Measurements from ENCODE around the gene AKAIN1. TPM values are rescaled to one million over a fixed set of nuclear protein-coding genes. Genes with fewer than 3 reads are reported as not detected.

Gene AKAIN1
- not detected in 2 replicates for total RNA-seq

GRCh38 chr18:5197032-5197434, at the start of gene AKAIN1:
Gene AKAIN1 (minus strand): TSS chr18:5197257. CDS start chr18:5197053, 204 bp downstream.
- no peak for DNase-seq

GRCh38 chr18:5244941-5245340, 47.9 kb upstream of the AKAIN1 start:
- POLR2A ChIA-PET = interaction anchor here (1.9 kb wide), 1 partner anchor 7 kb away, joined by 12 read pairs; no protein-coding TSS in a partner anchor
- no peak for TF ChIP-seq CTCF (IDR thresholded peaks at IDR 0.05)
- ATAC-seq (ENCODE audit: low read depth) (no peak), DNase-seq (no peak)
- intact Hi-C loops (cut with micrococcal nuclease) = no loop called here
- Mint-ChIP-seq H3K4me3 (no peak overlapping the region), H3K36me3 (ENCODE audit: low read depth) (peaks cover 43% of the 10 kb centered on the region), H3K27ac (no peak overlapping the region), H3K9me3 (no peaks in the 10 kb centered on the region), H3K4me1 (peaks cover 17% of the 10 kb centered on the region), H3K27me3 (no peaks in the 10 kb centered on the region)
- CTCF ChIA-PET = no interaction called here

More at GRCh38 chr18:5197032-5197434, at the start of gene AKAIN1:
- CTCF ChIA-PET = no interaction called here
- TF ChIP-seq CTCF (IDR thresholded peaks at IDR 0.05) = no peak
- H3K27me3 Mint-ChIP-seq = peaks cover 67% of the 10 kb centered on the region
- H3K4me3 Mint-ChIP-seq = no peak within 1 kb of the TSS
- H3K9me3 Mint-ChIP-seq = no peaks in the 10 kb centered on the region
- intact Hi-C loops (cut with micrococcal nuclease) = no loop called here
- H3K4me1 Mint-ChIP-seq = no peaks in the 10 kb centered on the region
- peak within 1 kb of the TSS; percentile 38 for H3K27ac Mint-ChIP-seq
- POLR2A ChIA-PET = no interaction called here
- peak; percentile 34 for ATAC-seq (ENCODE audit: low read depth)
- H3K36me3 Mint-ChIP-seq (ENCODE audit: low read depth) = no peaks in the 10 kb centered on the region

- no peak overlapping the region for H3K27ac Mint-ChIP-seq
- no peak for TF ChIP-seq CTCF (IDR thresholded peaks at IDR 0.05)
- intact Hi-C loops (cut with micrococcal nuclease) = loop anchor here (2.0 to 10.0 kb wide), 3 partner anchors 188 to 1175 kb away; partner anchors contain the start of gene L3MBTL4
- no peak for ATAC-seq (ENCODE audit: low read depth)
- peaks cover 40% of the 10 kb centered on the region for H3K4me1 Mint-ChIP-seq
- DNase-seq = no peak
- ChIA-PET CTCF (interaction anchor here (4.6 kb wide), 1 partner anchor 56 kb away, joined by 34 read pairs; the partner anchor contains the start of gene ZBTB14), POLR2A (interaction anchor here (7.3 kb wide), 1 partner anchor 56 kb away, joined by 195 read pairs; the partner anchor contains the start of gene ZBTB14)
- H3K4me3 Mint-ChIP-seq = peak overlapping the region; percentile 57
- peaks cover under 1% of the 10 kb centered on the region for H3K27me3 Mint-ChIP-seq
- no peaks in the 10 kb centered on the region for H3K9me3 Mint-ChIP-seq
- H3K36me3 Mint-ChIP-seq (ENCODE audit: low read depth) = peaks cover 55% of the 10 kb centered on the region
Observed at GRCh38 chr18:5239447-5239846, 42.4 kb upstream of the AKAIN1 start.

- no peak for DNase-seq
- Mint-ChIP-seq H3K4me3 (peak overlapping the region; percentile 96), H3K36me3 (ENCODE audit: low read depth) (peaks cover 45% of the 10 kb centered on the region), H3K27ac (peak overlapping the region; percentile 98), H3K27me3 (peaks cover 7% of the 10 kb centered on the region), H3K4me1 (peaks cover 40% of the 10 kb centered on the region), H3K9me3 (no peaks in the 10 kb centered on the region)
- no peak for TF ChIP-seq CTCF (IDR thresholded peaks at IDR 0.05)
- ATAC-seq (ENCODE audit: low read depth) = peak; percentile 43
- ChIA-PET CTCF (interaction anchor here (4.6 kb wide), 1 partner anchor 57 kb away, joined by 34 read pairs; the partner anchor contains the start of gene ZBTB14), POLR2A (interaction anchor here (1.5 to 7.3 kb wide), 4 partner anchors 8 to 72 kb away, joined by 3 to 195 read pairs (median 9); partner anchors contain the start of gene ZBTB14)
- intact Hi-C loops (cut with micrococcal nuclease) = loop anchor here (1.0 to 10.0 kb wide), 5 partner anchors 58 to 1176 kb away; partner anchors contain the start of gene L3MBTL4
Observed at GRCh38 chr18:5238371-5238976, 41.4 kb upstream of the AKAIN1 start.

GRCh38 chr18:5237723-5238370, 40.8 kb upstream of the AKAIN1 start:
- H3K9me3 Mint-ChIP-seq = no peaks in the 10 kb centered on the region
- DNase-seq (peak; percentile 95), ATAC-seq (ENCODE audit: low read depth) (peak; percentile 92)
- intact Hi-C loops (cut with micrococcal nuclease) = loop anchor here (1.0 to 10.0 kb wide), 6 partner anchors 58 to 1177 kb away; partner anchors contain the start of gene L3MBTL4
- ChIA-PET POLR2A (interaction anchor here (0.6 to 7.3 kb wide), 6 partner anchors 8 to 72 kb away, joined by 3 to 195 read pairs (median 4); partner anchors contain the start of gene ZBTB14), CTCF (interaction anchor here (1.4 to 4.6 kb wide), 2 partner anchors 57 to 72 kb away, joined by 5 to 34 read pairs; partner anchors contain the start of gene ZBTB14)
- H3K36me3 Mint-ChIP-seq (ENCODE audit: low read depth) = peaks cover 40% of the 10 kb centered on the region
- H3K4me3 Mint-ChIP-seq = peak overlapping the region; percentile 96
- peak overlapping the region; percentile 98 for H3K27ac Mint-ChIP-seq
- H3K27me3 Mint-ChIP-seq = peaks cover 7% of the 10 kb centered on the region
- no peak for TF ChIP-seq CTCF (IDR thresholded peaks at IDR 0.05)
- peaks cover 39% of the 10 kb centered on the region for H3K4me1 Mint-ChIP-seq

All from activated B cell treated with CpG ODN at 0.5 μM for 24 hours (primary cell).